ENCODE data around the gene MEI4.
"Not testable (repeated sequence)": the region's sequence is repeated elsewhere in the genome, so short reads cannot be mapped to it uniquely, and the experiment has no call there.

Gene MEI4, protein sequence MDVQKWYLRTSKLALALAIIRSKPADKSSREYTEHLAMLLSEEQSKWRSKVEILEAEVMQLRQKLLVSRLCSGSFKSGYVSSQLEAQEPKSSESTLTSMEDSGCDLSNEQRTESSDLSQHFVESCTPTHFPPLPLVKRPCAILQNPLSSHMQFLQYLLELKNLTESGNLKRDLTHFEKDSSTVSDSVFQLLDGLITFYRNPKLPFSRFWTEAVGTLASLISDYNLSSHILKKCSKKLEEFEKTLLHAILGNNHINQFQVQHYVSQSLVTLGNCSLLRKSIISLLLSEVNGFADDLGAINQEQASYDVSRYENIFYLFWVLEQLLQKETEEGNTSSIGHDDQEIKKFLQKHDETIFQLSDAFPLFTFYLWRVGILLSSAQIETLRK

DNA sequence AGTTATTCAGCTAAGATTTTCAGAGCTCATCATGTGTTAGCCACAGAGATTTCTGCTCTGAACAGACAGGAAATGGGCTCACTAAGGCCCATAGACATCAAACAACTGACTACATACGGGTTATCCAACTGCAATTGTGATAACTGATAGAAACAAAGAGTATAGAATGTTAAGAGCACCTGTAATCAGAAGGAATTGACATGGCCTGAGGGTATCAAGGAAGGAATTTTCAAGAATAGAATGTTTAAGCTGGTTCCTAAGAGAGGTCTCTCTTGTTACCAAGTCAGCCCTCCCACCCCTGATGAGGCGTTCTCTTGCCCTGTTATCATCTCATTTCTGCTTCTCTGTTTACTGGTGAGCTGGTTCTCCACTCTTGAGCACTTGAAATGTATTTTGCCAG lies at the start of gene MEI4:
Gene MEI4 (plus strand): TSS at position 301 of the 400 bp plus-strand sequence. CDS start 37,633 bp downstream, outside the sequence.
- DNase-seq, result no peak

DNA sequence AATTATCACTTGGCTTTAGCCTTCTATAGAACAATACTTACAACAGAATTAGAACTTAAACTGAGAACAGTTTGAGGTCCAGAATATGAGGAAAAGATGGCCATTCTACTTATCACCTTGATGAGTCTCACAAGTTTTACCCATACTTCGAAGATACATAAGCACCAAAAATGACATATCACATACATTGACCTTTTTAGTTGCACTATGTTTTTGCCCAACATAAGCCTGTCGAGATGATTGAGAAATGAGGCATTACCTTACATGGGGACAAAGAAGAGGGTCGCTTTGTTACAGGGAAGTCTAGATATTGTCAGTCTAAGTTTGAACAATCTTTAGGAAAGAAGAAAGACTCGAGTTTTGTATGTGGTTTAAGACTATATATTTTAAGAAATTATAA lies 48.4 kb upstream of the MEI4 start:
- no peak for DNase-seq

DNA sequence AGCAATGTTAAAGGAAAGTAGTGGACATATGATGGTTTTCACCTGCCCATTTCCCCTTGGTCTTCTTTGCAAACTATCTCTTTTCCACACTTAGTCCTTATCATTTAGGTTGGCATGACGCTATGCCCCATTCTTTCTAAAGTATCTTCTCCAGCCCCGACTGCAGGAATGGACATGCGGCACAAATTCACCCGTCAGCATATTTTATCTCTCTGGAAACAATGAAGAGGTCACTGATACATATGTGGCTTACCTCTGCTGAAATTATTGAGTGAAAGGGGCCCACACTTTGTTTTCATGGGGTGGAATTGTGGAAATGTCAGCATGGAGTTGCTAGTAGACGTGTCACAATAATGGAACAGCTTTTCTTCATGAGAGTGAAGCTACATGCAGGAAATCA lies 45.8 kb upstream of the MEI4 start:
- no peak for DNase-seq

DNA sequence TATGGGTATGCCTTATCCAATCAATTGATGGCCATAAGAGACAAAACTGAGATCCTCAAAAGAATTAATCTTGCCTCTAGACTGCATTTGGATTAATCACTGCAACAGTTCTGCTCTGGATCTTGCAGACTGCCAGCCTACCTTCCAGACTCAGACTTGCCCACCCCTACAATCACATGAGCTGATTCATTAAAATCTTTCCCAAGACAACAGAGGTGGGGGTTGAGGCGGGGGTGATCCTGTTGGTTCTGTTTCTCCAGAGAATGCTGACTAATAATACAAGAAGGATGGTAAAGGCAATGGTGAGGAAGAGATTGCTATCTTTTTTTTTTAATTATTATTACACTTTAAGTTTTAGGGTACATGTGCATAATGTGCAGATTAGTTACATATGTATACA lies 43.7 kb upstream of the MEI4 start:
- DNase-seq, result no peak

DNA sequence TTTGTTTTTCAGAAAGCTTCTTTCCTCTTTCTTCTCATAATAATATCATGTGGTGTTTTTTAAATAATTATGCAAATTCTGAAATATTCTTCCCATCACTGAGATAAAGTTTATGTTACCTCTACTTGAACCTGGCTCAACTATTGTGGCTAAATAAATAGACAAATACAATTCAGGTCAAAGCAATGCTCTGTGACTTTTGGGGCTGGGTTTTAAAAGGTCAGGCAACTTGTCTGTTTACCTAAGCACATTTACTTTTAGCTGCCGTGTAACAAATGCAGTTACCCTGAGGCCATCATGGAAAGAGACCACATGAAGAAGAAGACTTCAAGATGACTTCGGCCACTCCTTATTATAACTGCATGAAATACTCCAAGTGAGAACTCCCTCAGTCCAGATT lies 33.7 kb upstream of the MEI4 start:
- DNase-seq, result no peak

DNA sequence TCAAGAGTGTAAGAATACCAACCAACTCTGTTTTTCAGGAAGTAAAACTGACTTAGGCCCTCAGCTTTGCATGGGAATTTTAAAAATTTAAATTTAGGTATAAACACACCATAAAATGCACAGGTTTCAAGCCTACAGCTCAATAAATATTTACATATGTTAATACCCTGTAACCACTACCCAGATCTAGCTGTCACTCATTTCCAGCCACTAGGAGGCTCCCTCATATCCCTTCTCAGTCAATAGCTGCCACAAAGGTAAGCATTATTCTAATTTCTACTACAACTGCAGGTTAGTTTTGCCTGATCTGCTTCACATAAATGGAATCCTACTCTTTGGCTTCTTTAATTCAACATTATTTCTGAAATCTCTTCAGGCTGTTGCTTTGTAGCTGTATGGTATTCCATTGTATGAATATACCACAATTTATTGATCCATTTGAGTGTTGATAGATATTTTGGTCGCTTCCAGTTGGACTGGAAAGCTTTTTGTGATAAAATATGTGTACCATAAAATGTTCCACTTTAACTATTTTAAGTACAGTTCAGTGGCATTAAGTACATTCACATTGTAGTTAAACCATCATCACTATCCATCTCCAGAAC lies 32.5 kb upstream of the MEI4 start:
- peak; percentile 35 for DNase-seq

DNA sequence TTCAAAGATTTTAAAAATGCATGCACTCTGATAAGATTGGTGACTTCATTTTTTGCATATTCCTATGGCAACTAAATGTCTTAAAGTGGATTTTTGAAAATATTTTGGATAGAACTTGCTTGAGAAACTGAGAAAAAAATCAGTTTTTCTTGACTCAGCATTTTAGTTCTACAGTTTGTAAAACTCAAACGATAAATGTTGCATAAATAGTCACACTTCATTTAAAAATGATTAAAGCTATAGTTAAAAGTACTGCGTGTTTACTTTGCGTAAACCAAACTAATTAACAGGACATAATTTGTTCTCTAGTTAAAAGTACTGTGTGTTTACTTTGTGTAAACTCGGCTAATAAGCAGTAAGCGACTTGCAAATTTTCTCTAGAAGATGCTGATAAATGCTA lies 28.3 kb upstream of the MEI4 start:
- DNase-seq, result no peak

DNA sequence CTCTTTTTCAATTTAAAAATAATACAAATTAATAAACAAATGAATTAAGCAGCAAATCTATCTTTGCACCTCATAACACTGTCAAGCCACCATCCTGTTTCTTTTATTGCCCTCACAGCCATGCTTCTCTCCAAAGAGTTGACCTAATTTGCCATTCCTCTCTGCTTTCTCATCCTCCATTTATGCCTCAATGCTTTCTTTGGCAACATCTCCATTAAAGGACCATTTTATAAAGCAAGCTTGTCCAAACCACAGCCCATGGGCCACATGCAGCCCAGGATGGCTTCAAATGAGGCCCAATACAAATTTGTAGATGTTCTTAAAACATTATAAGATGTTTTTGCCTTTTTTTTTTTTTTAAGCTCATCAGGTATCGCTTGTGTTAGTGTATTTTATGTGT lies 26.4 kb upstream of the MEI4 start:
- no peak for DNase-seq

DNA sequence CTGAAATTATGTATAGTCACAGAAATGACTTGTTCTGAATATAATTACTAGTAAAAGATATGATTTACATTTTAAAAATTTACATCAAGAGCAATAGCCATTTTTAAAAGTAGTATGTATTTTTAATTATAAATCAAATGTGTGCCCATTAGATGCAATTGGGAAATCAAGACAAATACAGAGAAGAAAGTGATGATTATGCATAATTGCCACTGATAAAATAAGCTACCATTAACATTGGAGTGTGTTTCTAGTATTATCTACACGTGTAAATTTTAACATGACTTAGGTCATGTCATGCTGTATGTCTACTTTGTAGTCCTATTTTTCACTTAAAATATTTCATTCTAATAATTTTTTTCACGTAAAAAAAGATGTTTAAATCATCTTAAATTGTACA lies 22.8 kb upstream of the MEI4 start:
- no peak for DNase-seq

DNA sequence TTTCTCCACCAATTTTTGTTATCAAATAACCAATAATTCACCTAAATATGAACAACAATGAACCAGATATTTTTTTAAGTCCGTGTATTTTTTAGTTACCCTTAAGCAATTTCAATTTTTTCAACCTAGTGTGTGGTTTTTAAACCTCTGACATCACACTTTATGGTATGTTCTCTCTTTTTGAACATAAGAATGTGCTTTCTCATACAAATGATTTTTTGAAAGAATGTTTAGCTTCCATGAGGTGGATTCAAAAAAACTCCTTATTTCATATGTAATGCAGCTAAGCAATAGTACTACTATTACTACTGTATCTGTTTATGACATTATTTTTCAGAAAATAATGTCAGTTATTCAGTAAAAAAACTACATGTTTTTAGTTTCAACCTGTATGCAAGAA lies 19.4 kb upstream of the MEI4 start:
- DNase-seq, result no peak

DNA sequence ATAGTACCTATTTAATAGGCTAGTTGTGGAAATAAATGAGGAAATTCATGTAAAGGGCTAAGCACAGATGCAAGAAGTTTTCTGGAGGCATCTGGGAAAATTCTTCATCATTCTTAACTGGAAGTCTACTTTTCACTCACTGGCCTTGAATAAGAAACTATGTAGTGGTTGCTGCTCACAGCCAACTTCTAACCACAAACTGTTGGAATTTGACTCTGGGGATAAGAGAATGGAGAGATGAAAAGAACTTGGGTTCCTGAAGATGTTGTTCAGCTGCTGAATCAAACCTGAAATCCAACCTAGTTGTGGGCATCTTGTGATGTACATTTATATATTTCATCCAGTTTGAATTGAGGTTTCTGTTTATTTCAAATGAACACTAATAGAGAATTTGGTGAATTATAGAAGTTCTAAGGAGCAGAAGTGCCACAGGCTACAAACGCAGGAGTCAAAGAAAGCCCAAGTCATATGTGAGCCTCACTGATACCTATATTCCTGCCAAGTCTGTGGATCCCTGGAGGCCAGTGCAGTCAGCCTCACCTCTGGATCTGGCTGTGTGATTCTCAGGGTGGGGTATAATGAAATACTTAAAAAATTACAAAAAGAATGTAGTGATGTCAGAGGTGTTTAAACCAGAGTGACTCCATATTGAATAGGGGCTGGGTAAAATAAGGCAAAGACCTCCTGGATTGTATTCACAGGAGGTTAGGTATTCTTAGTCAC lies 18.7 kb upstream of the MEI4 start:
- DNase-seq, result no peak

DNA sequence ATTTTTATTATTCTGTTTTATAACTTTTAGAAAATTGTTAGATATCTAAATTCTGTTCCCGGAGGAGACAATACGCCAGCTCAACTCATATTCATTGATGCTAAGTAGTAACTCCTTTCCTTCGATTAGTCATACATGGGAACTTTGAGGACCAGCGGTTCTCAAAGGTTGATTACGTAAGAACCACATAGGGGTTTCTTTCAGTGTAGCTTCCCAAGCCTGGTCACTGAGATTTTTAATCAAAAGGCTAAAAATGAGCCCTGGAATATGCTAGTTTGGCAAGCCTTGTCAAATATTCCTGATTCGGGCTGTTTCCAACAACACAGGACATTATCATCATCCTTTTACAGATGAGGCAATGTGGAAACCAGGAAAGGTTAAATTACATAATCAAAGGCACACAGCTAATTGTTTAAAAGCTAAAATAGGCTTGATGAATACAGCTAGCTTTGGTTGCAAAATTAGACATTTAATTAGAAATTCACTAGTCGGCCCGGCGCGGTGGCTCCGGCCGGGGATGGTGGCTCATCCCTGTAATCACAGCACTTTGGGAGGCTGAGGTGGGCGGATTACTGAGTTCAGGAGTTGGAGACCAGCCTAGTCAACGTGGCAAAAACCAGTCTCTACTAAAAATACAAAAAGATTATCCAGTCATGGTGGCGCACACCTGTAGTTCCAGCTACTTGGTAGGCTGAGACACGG lies 14.6 kb upstream of the MEI4 start:
- DNase-seq, result no peak

DNA sequence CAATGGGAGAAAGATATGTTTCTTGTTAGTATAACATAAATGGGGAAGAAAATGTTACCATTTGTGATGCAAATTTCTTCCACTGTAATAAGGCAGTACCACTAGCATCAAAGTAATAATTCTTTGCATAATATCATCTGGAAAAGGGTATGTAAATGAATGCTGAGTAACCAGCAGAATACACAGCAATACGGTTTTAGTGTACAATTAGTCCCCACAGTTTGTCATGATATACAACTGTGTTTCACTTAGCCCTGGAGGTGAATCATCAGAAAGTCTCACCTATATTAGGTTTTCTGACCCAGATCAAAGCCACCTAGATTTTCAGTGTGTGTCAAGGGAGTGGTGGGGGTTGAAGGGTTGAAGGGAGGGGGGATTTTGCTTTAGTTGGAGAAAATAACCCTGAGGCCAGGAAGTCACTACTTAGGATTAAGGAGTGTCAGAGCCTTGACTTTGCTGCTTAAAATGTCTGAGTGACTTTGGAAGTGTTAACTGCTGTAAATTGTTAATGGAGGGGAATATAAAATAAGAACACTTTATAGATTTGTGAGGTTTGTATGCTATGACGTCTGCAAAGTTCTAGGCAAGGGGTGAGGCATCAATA lies 8.6 kb upstream of the MEI4 start:
- DNase-seq, result no peak

DNA sequence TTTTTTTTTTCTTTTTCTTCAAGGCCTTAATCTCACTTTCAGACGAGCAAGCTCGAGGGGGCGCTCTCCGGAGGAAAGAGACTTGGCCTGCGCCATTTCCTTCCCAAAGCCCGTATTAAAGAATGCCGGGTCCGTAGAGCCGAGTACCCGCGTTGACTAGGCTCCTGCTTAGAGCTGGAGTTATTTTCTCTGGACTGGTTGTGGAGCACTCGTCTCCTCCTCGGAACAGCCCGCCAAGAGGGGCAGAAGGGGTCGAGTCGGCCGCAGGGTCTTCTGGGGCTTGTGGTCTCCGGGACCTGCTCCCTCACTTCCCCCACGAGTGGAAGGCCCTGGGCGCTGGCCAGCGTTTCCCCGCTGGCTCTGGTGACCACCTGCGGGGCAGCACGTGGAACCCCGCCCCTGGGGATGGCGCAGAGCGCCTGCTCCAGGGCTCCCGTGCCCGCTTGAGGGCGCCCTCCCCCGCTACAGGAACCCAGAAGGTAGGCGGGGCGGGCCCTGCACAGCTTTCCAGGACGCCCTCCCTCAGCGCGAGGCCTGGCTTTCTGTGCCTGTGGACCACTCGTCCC lies 2.7 kb upstream of the MEI4 start:
- no peak for DNase-seq

DNA sequence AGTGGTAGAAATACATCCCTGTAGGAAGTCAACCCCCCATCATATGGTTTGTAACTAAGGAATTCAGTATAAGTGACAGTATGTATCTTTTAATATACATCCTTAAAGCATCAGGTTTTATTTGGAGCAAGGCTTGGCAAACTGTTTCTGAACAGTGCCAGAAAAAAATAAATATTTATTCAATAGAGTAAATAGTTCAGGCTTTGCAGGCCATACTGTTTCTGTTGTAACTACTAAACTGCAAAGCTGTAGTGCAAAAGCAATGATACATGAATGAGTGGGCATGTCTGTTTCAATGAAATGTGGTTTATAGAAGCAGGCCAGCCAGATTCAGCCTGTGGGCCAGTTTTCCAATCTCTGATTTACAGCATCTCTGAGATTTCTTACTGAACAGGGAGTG lies 977 bp downstream of the MEI4 start:
- DNase-seq, result no peak

DNA sequence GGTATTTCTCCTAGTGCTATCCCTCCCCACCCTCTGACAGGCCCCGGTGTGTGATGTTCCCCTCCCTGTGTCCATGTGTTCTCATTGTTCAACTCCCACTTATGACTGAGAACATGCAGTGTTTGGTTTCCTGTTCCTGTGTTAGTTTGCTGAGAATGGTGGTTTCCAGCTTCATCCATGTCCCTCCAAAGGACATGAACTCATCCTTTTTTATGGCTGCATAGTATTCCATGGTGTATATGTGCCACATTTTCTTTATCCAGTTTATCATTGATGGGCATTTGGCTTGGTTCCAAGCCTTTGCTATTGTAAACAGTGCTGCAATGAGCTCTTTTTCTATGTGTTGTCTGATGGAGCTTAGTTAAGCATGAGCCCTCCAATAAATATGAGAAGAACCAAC lies 2.2 kb downstream of the MEI4 start:
- DNase-seq, result not testable (repeated sequence)

DNA sequence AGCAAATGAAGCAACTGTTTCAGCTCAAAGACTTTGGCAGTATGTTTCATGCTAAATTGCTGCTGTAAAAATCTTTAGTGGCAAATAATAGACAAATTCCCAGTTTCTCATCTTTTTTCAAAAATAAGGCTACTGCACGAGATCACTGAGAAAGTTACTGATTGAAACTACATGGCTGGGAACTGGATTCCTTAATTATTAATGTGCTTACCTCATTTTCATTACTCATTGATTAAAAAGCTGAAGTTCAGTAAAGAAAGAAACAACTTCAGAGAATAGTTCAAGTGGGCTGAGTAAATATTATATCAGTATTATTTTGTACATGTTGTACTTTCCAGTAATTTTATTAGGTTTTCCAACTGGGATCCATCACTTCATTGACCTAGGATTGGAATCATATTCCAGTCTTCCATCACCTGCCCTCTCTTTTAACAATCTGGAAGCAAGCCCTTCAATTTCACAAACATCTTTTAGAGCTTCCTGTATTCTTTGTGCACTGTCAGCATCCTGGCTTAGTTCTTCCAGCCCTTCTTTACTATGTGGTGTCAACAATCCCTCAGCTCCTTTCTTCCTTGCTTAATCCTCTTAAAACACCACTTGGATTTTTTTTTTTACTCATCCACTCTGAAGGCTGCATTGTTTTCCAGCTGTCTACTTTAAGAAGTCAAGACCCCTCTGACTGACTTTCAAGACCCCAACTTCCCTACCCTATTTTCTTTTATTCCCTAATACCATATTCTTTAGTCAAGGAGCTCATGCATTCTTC lies 4.3 kb downstream of the MEI4 start:
- DNase-seq, result no peak

DNA sequence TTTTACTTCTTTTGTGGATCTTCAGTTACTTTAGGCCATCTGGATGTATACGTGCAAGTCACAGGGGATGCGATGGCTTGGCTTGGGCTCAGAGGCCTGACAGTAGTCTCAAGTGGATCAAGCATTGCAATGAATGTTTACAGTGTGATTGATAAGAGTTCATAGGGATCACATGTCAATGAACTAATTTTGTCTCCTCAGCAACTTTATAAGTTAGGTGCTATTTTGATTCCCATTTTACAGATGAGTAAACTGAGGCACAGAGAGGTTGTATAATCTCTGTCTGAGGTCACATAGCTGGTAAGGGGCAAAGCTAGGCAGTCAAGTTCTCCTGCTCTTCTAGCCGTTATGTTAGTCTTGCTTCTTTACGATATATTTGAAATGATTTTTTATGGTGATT lies 13.5 kb downstream of the MEI4 start:
- DNase-seq, result no peak

DNA sequence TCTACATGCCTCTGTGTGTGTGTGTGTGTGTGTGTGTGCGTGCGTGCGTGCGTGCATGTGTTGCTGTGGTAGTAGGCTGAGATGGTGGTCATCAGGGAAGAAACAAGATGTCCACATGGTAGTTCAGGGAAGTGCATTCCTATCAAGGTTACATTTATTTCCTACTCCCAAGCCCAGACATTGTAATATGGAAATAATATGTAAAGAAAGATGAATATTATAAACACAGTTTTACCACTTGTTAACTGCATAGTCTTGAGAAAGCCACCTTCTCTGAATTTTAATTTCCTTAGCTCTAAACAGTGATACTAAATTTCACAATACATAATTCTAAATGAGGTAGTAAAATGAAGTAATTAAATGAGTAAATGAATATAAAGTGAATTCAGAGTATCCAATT lies 14.0 kb downstream of the MEI4 start:
- DNase-seq, result no peak

DNA sequence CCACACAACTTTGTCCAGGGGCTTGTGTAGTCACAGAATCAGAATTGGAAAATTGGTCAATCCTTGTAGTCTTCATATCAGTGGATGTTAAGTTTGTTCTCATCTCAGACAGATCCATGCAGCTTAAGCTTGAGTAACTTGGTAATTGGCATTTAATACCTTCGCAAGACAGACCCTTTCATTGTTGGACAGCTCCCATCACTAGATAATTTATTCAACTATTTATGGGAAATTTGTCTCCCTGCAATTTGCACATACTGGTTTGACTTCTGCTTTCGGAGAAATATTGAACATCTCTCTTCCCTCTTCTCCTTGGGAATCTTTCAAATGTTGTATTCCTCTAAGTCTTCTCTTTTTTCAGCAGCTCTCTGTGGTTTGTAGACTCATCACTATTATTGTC lies 17.1 kb downstream of the MEI4 start:
- DNase-seq, result no peak

DNA sequence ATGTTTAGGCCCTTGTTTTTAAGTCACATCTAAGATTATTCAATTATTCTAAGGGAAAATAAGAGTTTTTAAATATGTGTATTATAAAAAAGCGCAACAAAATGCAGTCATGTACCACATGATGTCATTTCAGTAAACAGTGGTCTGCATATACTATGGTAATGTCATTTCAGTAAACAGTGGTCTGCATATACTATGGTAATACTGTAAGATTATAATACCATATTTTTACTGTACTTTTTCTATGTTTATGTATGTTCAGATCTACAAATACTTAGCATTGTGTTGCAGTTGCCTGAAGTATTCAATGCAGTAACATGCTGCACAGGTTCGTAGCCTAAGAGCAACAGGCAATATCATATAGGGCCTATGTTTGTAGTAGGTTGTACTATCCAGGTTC lies 21.4 kb downstream of the MEI4 start:
- no peak for DNase-seq

DNA sequence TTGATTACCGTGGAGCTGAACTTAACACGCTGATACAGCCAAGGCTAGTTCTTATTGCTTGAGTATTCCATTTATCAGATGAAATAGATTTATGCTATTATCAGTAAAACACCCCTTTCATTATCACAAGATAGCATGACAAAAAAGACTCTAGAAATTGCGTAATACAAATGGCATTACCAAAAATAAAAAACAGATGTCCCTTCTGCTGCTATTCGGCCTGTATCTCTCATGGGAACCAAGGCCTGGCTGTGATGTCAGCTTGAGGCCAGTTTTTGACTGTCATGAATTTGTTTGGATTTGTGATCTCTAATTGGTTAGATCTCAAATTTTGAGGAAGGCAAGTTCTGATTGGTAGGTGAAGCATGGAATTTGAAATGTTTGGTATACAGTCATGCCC lies 25.2 kb downstream of the MEI4 start:
- no peak for DNase-seq
